H9 (cell line): Measurements from ENCODE around the gene KCNV2. TPM values are rescaled to one million over a fixed set of nuclear protein-coding genes. Genes with fewer than 3 reads are reported as not detected.

ENCODE experiments used
- DNase-seq: peaks from one replicate; pipeline ENCODE4 v3.0.0-alpha.2; 2017
- H2AFZ ChIP-seq: one replicate; pipeline ENCODE4 v1.6.1; 2013; ENCODE audit warnings: mild to moderate bottlenecking, low read length, control low read depth, moderate library complexity
- H2AK5ac ChIP-seq: 2 replicates; pipeline ENCODE4 v1.6.1; 2013; ENCODE audit warnings: low read length, control low read depth, mixed read lengths; ENCODE audit not compliant: insufficient read length
- H2BK120ac ChIP-seq: one replicate; pipeline ENCODE4 v1.6.1; 2013; ENCODE audit warnings: low read depth, mild to moderate bottlenecking, low read length, control low read depth, inconsistent platforms; ENCODE audit not compliant: poor library complexity, severe bottlenecking
- H2BK12ac ChIP-seq: 2 replicates; pipeline ENCODE4 v1.6.1; 2013; ENCODE audit warnings: low read length, control low read depth, mixed read lengths, low read depth; ENCODE audit not compliant: insufficient read length
- H2BK15ac ChIP-seq: 2 replicates; pipeline ENCODE4 v1.6.1; 2013; ENCODE audit warnings: low read depth, low read length, control low read depth
- H2BK20ac ChIP-seq: one replicate; pipeline ENCODE4 v1.6.1; 2013; ENCODE audit warnings: low read depth, mild to moderate bottlenecking, low read length, control low read depth, inconsistent platforms; ENCODE audit not compliant: poor library complexity, severe bottlenecking
- H2BK5ac ChIP-seq: 2 replicates; pipeline ENCODE4 v1.6.1; 2013; ENCODE audit warnings: low read length, control low read depth, mixed read lengths; ENCODE audit not compliant: insufficient read length
- H3K14ac ChIP-seq: 2 replicates; pipeline ENCODE4 v1.6.1; 2013; ENCODE audit warnings: low read length, control low read depth; ENCODE audit not compliant: insufficient read depth
- H3K18ac ChIP-seq: 2 replicates; pipeline ENCODE4 v1.6.1; 2013; ENCODE audit warnings: low read depth, mild to moderate bottlenecking, mixed read lengths, low read length, control low read depth; ENCODE audit not compliant: insufficient read length
- H3K23ac ChIP-seq: 2 replicates; pipeline ENCODE4 v1.6.1; 2013; ENCODE audit warnings: low read length, control low read depth, mixed read lengths, low read depth; ENCODE audit not compliant: insufficient read length
- H3K23me2 ChIP-seq: 2 replicates; pipeline ENCODE4 v1.6.1; 2013; ENCODE audit warnings: low read depth, mild to moderate bottlenecking, mixed read lengths, low read length, control low read depth; ENCODE audit not compliant: insufficient read length, poor library complexity, severe bottlenecking
- H3K27ac ChIP-seq: 2 replicates; pipeline ENCODE4 v1.5.1; 2013; ENCODE audit warnings: low read length, control low read depth, mixed read lengths, low read depth; ENCODE audit not compliant: insufficient read length
- H3K27me3 ChIP-seq: 2 replicates; pipeline ENCODE4 v1.6.1; 2013; ENCODE audit warnings: low read length, control low read depth, inconsistent platforms; ENCODE audit not compliant: insufficient read depth
- H3K4ac ChIP-seq: 2 replicates; pipeline ENCODE4 v1.6.1; 2013; ENCODE audit warnings: low read depth, mild to moderate bottlenecking, control low read depth, inconsistent platforms, low read length, moderate library complexity
- H3K4me1 ChIP-seq: 2 replicates; pipeline ENCODE4 v1.6.1; 2013; ENCODE audit warnings: low read length, control low read depth, inconsistent platforms; ENCODE audit not compliant: insufficient read depth
- H3K4me2 ChIP-seq: 2 replicates; pipeline ENCODE4 v1.6.1; 2013; ENCODE audit warnings: low read length, control low read depth, mixed read lengths; ENCODE audit not compliant: insufficient read length, insufficient read depth
- H3K56ac ChIP-seq: 2 replicates; pipeline ENCODE4 v1.6.1; 2013; ENCODE audit warnings: low read depth, mild to moderate bottlenecking, mixed read lengths, low read length, control low read depth; ENCODE audit not compliant: insufficient read length
- H3K79me1 ChIP-seq: 2 replicates; pipeline ENCODE4 v1.6.1; 2013; ENCODE audit warnings: low read depth, mild to moderate bottlenecking, moderate library complexity, low read length, control low read depth, inconsistent platforms; ENCODE audit not compliant: insufficient read depth, poor library complexity, severe bottlenecking
- H3K79me2 ChIP-seq: 2 replicates; pipeline ENCODE4 v1.6.1; 2013; ENCODE audit warnings: low read length, control low read depth, inconsistent platforms; ENCODE audit not compliant: insufficient read depth
- H3K9ac ChIP-seq: 2 replicates; pipeline ENCODE4 v1.6.1; 2013; ENCODE audit warnings: low read length, control low read depth, mixed read lengths; ENCODE audit not compliant: insufficient read length; ENCODE audit errors: extremely low read depth
- H3K9me3 ChIP-seq: one replicate; pipeline ENCODE4 v1.6.1; 2013; ENCODE audit warnings: low read depth, low read length, inconsistent platforms; ENCODE audit not compliant: control insufficient read depth
- H3T11ph ChIP-seq: one replicate; pipeline ENCODE4 v1.6.1; 2013; ENCODE audit warnings: mild to moderate bottlenecking, low read length, control low read depth, inconsistent platforms
- H4K20me1 ChIP-seq: one replicate; pipeline ENCODE4 v1.6.1; 2013; ENCODE audit not compliant: control insufficient read depth, insufficient read length, insufficient read depth
- H4K5ac ChIP-seq: 2 replicates; pipeline ENCODE4 v1.6.1; 2013; ENCODE audit warnings: low read depth, mild to moderate bottlenecking, mixed read lengths, low read length, control low read depth; ENCODE audit not compliant: insufficient read length
- H4K8ac ChIP-seq: replicated peaks from 2 replicates; pipeline ENCODE4 v1.6.1; 2013; ENCODE audit warnings: low read length, control low read depth, mixed read lengths, low read depth; ENCODE audit not compliant: insufficient read length
- H4K91ac ChIP-seq: 2 replicates; pipeline ENCODE4 v1.6.1; 2013; ENCODE audit warnings: low read depth, mild to moderate bottlenecking, moderate library complexity, mixed read lengths, low read length, control low read depth; ENCODE audit not compliant: insufficient read length
- H3K27ac Mint-ChIP-seq, 3 experiments: 2 replicates in 2 of 3; 3 replicates in 1 of 3; pipeline ENCODE4 v1.8.0; 2020 to 2021; ENCODE audit warnings: mixed read lengths in 3 of 3, mild to moderate bottlenecking in 1 of 3, moderate library complexity in 1 of 3
- H3K27me3 Mint-ChIP-seq: 2 replicates; pipeline ENCODE4 v1.8.0; 2021; ENCODE audit warnings: low read depth, mild to moderate bottlenecking, moderate library complexity, mixed read lengths
- H3K36me3 Mint-ChIP-seq, 3 experiments: 2 replicates in 2 of 3; 3 replicates in 1 of 3; pipeline ENCODE4 v1.8.0; 2020 to 2021; ENCODE audit warnings: low read depth in 3 of 3, mixed read lengths in 3 of 3; ENCODE audit not compliant: insufficient read depth in 1 of 3
- H3K4me1 Mint-ChIP-seq, 2 experiments: 2 replicates each; pipeline ENCODE4 v1.8.0; 2020; ENCODE audit warnings: mixed read lengths in 2 of 2
- H3K4me3 Mint-ChIP-seq, 2 experiments: 2 replicates in 1 of 2; 3 replicates in 1 of 2; pipeline ENCODE4 v1.8.0; 2020 to 2021; ENCODE audit warnings: mild to moderate bottlenecking in 2 of 2, mixed read lengths in 2 of 2, moderate library complexity in 1 of 2
- H3K9me3 Mint-ChIP-seq, 2 experiments: 2 replicates in 1 of 2; 3 replicates in 1 of 2; pipeline ENCODE4 v1.8.0; 2020; ENCODE audit warnings: mild to moderate bottlenecking in 2 of 2, mixed read lengths in 2 of 2, moderate library complexity in 1 of 2
- WGBS: extraction: QIAGEN DNeasy Blood & Tissue Kit; methylation state at CpG from one replicate; pipeline ENCODE4 v1.1.7; 2013; ENCODE audit warnings: missing lambda C conversion rate, low lambda C conversion rate, mixed read lengths; ENCODE audit not compliant: insufficient read length; ENCODE audit errors: extremely low coverage; 5-methylcytosine and 5-hydroxymethylcytosine counted together
- total RNA-seq: library from RNA; stranded (reverse); gene quantifications from 2 replicates; pipeline ENCODE4 v1.2.1, GENCODE V29; 2021
- TF ChIP-seq, protein P1 (sequence below): fragments of 200-600 bp; sonication (generic); conservative IDR thresholded peaks from 3 replicates; pipeline ENCODE4 v1.8.0; 2021; ENCODE audit warnings: antibody characterized with exemption, mild to moderate bottlenecking

The KCNV2 gene
- total RNA-seq, 1 experiment from 2014 or later = not detected

DNA sequence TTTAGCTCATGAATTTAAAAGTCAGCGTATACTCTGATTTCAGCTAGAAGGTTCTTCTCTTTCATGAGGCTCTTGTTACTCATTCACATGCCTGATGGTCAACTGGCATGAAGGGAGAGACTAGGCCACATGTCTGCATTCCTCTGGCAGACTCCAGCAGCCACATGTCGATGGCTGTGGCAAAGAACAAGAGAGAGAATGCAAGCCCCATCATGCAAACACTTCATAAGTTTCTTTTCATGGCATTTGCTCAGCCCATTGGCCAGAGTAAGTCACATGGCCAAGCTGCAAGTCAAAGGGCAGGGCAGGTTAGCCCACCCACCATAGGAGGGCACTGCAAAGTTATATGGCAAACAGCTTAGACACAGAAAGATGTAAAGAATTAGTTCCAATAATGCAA, 5.4 kb downstream of the KCNV2 start:
- Histone ChIP-seq H2AK5ac (no peak overlapping the region), H2BK15ac (no peak overlapping the region), H3K56ac (no peak overlapping the region), H4K20me1 (no peaks in the 10 kb centered on the region), H2BK120ac (no peak overlapping the region), H2AFZ (no peak overlapping the region), H3K4me2 (no peak overlapping the region), H4K5ac (no peak overlapping the region), H4K8ac (no peak overlapping the region), H3K9ac (no peak overlapping the region), H2BK20ac (no peak overlapping the region), H2BK5ac (no peak overlapping the region), H4K91ac (no peak overlapping the region), H3K4ac (no peak overlapping the region), H3K23ac (no peak overlapping the region), H3K79me1 (no peaks in the 10 kb centered on the region), H3K79me2 (no peaks in the 10 kb centered on the region), H3K14ac (no peak overlapping the region), H3K23me2 (no peaks in the 10 kb centered on the region), H3T11ph (no peak overlapping the region), H2BK12ac (no peak overlapping the region), H3K18ac (no peak overlapping the region), H3K27ac (no peak overlapping the region), H3K4me1 (no peaks in the 10 kb centered on the region), H3K9me3 (no peaks in the 10 kb centered on the region), H3K27me3 (no peaks in the 10 kb centered on the region)
- Mint-ChIP-seq H3K4me1 (peaks cover 8 to 9% of the 10 kb centered on the region in 2 experiments), H3K4me3 (no peak overlapping the region), H3K27ac (no peak overlapping the region; a peak in 1 of 7 replicates), H3K36me3 (peaks cover 4 to 10% (median 8%) of the 10 kb centered on the region in 3 experiments; a peak in 5 of 7 replicates), H3K9me3 (no peaks in the 10 kb centered on the region; a peak in 1 of 5 replicates), H3K27me3 (no peaks in the 10 kb centered on the region)
- DNase-seq = peak; percentile 40
- WGBS = no CpG with 5 or more reads among the region's 2 CpGs
- TF ChIP-seq, protein P1, sequence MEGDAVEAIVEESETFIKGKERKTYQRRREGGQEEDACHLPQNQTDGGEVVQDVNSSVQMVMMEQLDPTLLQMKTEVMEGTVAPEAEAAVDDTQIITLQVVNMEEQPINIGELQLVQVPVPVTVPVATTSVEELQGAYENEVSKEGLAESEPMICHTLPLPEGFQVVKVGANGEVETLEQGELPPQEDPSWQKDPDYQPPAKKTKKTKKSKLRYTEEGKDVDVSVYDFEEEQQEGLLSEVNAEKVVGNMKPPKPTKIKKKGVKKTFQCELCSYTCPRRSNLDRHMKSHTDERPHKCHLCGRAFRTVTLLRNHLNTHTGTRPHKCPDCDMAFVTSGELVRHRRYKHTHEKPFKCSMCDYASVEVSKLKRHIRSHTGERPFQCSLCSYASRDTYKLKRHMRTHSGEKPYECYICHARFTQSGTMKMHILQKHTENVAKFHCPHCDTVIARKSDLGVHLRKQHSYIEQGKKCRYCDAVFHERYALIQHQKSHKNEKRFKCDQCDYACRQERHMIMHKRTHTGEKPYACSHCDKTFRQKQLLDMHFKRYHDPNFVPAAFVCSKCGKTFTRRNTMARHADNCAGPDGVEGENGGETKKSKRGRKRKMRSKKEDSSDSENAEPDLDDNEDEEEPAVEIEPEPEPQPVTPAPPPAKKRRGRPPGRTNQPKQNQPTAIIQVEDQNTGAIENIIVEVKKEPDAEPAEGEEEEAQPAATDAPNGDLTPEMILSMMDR = no peak
